GM19395 (cell line): Measurements from ENCODE around the gene GPR85.
"Not testable (repeated sequence)": the region's sequence is repeated elsewhere in the genome, so short reads cannot be mapped to it uniquely, and the experiment has no call there.

Experiments used
- ATAC-seq: cut with Tn5 transposase; IDR thresholded peaks from one replicate; pipeline ENCODE4 v1.9.1; 2021; ENCODE audit warnings: mild to moderate bottlenecking, moderate library complexity; ENCODE audit not compliant: unreplicated experiment

The GPR85 gene

DNA sequence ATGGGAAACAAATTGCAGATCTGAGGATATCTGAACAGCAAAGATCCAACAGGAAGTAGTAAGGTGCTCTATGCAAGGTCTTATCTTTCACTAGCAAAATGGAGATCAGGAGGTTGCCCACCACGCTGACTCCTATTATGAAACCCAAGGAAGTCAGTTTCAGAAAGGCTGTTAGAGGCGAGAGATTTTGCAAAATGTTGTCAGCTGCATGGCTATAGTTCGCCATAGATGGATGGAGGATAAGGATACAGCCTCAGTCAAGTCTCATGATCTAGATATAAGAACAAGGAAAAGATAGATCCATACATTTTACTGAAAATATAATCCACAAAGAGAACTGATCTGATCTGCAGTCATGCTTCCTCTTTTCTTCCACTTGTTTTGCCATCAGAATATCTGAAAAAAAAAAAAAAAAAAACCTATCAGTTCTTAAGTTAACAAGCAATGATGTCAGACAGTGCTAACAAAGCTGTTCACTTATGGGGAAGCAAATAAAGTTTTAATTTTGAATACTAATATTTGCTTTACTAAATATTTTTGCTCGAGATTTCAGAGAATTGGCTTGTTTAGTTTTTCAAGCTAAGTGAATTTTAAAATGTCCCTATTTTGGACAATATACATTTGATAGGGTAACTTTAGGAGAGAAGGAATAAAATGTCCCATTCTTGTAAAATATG is 2.0 kb downstream of the GPR85 start:
- ATAC-seq = no peak

DNA sequence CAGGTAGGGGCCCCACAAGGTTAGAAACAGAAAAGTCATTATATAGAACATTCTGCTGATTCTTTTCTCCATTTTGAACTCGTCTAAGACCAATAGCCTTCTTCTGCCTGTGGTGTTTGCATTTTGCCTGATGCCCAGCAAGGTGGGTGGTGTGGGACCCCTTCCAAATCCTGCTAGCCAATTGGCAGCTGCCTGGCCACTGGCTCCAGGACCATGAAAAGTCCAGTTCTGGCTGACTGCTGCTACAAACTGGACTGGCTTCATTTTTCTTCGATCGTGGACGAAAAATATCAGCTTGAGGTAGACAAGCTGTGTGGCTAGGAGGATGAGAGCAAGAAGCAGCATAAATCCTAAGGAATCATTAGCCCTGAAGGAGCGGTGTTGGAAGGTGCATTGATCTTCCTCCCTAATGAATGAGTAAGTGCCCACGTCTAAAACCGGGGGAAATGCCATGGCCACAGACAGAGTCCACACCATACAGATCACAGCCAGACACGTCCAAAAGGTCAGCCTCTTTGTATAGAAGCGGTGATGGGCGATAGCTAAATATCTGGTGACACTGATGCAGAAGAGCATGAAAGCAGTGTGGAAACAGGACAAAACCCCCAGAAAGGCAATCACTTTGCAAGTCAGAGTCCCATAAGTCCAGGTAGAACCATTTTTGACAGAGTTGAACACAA is 2.7 kb downstream of the GPR85 start:
- no peak for ATAC-seq

DNA sequence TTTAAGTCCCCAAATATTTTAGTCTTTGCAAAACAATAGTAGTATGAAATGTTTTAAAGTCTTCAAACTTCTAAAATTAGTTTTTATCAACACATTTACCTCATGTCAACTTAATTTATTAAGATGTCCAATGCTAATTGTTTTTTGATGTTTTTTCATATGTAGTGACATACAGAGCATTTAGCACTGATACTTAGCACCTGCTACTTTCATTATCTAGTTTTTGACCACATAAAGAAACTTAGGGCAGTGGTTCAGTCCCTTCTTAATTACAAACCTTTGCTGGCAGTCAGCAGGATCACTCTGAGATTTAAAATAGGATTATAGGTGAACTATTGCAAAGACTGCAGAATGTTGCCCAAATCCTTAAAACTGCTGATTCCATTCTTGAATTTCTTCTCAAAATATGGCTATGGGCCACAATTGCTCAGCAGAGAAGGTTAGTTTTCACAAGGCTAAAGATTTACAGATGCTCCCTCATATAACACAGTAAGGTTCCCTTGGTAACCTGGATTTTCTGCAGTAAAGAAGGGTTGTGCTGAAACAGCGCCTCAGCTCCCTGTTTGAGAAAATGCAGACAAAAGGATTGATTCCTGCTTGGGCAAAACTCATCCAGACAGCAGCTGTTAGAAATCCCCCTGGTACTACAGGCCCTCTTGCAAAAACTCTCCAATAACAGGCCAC is 3.4 kb downstream of the GPR85 start:
- peak; percentile 53 for ATAC-seq

DNA sequence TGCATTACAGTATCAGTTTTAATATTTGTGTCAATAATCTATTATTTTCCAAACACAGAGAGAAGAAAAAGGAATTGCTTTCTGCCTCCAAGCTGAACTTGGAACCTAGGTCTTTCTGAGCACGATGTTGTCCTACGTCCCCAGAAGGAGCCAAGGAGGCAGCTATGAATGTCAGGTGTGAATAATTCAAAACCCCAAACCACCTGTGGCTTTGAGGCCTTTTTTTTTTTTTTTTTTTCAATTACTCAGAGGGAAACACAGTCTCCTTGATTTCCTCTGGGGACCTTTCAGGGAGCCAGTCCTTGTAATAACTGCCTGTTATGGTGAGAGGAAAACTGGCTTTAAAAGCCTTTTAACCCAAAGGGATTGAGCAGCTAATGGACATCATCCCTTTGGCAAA is 8.3 kb downstream of the GPR85 start:
- ATAC-seq = no peak

DNA sequence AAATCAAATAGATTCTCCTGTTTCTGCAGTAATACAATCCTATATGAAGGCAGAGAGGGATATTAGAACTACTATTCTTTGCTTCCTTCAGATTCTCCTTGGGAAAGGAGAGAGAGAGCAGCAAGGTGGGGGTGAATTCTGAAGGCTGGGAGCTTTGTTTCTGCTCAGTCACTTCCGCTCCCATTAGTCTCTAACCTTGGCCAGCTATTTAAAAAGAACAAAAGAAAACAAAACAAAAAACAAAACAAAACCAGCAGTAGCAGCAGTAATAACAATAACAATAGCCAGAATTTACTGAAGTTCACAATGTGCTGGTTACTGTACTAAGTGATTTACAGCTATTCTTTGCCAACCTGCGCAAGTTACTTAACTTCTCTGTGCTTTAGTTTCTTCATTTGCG is 9.9 kb downstream of the GPR85 start:
- ATAC-seq = no peak

DNA sequence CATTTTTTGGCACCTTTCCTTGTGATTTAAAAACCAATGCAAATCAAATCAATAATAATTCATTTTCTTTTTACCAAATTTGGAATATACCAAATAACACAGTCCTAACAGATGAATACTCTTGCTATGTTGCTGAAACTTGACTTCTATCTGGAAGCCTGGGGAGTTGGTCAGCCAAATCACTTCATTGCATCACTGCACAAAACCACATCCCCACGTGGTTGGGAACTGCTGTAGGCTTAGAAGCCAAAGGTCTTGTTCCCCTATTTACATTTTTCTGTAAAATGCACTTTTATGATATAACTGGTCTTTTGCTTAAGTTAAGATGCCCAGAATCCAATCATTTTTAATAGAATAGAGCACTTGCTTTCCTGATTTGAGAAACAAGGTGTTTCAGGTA is 15.2 kb downstream of the GPR85 start:
- peak; percentile 74 for ATAC-seq

DNA sequence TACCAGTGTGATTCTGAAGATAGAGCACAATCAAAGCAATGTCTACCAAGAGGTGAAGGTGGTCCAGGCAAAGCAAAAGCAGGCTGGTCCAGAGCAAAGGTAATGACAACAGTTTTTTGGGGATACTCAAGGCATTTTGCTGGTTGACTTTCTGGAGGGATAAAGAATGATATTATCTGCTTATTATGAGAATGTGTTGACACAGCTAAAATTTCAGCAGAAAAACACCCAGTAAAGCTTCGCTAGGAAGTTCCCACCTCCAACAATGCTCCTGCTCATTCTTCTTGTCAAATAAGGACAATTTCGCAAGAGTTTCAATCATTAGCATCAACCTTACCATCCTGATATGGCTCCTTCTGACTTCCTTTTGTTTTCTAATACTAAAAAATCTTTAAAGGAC is 24.1 kb downstream of the GPR85 start:
- ATAC-seq = no peak

DNA sequence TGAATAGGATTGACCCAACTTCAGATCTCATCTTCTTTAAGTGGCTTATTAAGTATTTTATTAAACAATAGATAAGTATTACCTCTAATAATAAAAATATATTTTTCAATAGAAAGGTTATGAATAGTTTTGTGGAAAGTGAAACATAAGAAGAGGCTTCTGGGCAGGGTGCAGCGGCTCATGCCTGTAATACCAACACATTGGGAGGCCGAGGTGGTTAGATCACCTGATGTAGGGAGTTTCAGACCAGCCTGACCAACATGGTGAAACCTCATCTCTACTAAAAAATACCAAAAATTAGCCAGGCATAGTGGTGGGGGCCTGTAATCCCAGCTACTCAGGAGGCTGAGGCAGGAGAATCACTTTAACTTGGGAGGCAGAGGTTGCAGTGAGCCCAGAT is 26.5 kb downstream of the GPR85 start:
- no peak for ATAC-seq

DNA sequence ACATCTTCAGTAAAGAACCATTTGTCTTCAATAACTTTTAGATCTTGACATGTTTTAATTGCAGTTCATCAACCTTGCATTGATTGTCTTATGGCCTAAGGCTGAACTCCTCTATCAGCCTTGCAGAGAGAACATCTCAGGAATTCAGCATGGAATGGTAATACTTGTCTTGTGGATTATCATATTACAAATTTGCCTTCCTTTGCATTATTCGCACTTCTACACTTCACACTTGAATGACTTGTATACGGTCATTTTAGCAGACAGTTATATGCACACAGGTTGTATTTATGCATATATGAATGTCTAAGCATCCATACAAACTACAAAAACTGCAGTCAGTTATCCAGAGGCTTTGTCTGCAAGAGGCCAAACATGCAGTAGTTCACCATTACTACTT is 31.7 kb downstream of the GPR85 start:
- no peak for ATAC-seq

DNA sequence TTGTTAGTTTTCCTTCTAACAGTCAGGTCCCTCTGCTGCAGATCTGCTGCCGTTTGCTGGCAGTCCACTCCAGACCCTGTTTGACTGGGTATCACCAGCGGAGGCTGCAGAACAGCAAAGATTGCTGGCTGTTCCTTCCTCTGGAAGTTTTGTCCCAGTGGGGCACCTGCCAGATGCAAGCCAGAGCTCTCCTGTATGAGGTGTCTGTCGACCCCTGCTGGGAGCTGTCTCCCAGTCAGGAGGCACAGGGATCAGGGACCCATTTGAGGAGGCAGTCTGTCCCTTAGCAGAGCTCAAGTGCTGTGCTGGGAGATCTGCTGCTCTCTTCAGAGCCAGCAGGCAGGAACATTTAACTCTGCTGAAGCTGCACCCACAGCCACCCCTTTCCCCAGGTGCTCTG is 32.4 kb downstream of the GPR85 start:
- ATAC-seq = not testable (repeated sequence)

DNA sequence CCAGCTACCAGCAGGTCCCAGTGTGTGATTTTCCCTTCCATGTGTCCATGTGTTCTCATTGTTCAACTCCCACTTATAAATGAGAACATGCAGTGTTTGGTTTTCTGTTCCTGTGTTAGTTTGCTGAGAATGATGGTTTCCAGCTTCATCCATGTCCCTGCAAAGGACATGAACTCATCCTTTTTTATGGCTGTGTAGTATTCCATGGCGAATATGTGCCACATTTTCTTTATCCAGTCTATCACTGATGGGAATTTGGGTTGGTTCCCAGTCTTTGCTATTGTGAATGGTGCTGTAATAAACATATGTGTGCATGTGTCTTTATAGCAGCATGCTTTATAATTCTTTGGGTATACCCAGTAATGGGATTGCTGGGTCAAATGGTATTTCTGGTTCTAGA is 37.4 kb downstream of the GPR85 start:
- ATAC-seq = not testable (repeated sequence)

DNA sequence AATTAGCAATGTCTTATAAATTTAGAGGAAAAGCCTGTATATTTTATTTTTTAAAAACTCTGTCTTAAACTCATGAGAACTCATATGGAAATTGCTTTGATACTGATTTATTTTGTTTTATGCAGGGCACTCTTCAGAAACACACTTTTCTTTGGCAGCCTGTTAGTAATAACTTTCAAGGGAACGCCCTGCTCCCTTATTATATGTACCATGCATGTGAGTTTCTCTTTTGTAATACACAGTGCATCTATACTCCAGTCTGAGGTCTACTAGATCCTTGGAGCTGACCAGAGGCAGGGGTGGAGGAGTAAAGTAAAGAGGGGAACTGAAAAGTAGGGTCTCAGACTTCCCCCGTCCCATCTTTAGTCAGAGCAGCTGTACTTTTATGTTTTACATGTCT is 40.2 kb downstream of the GPR85 start:
- ATAC-seq = no peak

DNA sequence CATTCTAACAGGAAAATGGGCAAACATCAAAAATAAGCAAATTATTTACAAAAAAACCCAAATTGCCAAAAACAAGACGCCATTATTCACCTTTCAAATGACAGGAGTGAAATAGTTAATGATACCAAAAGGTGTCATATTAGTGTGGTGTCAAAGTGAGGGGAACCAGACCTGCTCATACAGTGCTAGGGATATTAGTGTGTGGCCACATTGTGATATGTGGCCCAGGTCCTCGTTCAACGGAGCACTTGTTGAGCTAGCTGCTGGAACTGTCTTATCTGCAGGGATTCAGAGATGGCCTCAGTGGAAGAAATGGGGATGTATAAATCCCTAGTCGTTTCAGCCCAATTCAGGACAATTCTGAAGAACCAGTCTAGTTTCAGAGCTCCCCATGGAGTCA is 41.2 kb downstream of the GPR85 start:
- no peak for ATAC-seq

DNA sequence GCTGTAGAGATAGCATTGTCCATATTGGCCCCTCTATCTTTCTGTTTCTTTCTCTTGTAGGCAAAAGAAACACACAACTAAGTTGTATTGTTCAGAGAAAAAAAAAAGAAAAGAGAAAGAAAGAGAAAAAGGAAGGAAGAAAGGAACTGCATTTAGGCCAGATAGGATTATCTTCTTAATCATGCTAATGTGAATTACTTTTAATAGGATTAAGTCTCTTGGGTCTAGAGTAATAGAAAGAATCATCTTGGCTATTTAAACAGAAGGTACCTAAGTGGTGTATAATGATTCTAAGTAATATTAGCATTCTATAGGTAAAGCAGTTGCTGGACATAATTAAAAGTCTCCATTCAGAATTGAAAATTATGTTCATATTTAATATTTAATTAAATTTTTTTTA is 42.2 kb downstream of the GPR85 start:
- no peak for ATAC-seq

DNA sequence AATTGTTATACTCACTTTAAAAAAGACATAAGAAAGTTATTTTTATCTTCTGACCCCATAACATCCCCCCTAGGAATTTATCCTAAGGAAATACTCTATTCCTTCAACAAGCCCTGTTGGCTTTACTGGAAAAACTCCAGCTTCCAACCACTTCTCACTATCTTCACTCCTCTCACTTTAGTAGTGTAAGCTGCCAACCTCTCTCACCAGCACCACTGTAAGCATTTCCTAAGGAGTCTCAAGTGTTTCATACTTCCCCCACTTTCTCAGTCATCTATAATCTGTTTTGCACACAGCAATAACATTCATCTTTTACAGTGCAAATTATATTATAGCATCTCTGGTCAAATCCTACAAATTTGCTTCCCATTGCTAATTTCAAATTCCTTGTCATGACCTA is 45.8 kb downstream of the GPR85 start:
- no peak for ATAC-seq

DNA sequence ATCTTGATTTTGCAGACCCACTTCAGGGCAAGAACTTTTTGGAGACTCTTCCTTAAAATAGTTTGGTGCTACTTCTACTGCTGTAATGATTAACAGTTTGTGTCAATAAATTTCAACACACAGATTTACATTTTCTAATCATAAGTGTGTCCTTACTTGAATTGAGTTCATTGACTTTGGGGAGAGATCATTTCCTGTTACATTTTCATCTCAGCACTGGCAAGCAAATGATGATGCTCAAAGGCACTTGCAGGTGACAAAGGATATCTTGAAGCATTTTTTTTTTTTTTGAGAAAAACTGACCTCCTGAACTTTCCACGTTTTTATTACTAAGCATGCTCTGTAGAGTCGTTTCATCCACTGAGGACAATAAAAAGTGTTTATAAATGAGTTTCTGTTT is 52.7 kb downstream of the GPR85 start:
- ATAC-seq = no peak
